Keratinocyte (primary cell): Measurements from ENCODE around the gene SUOX.

Experiments
- EZH2 ChIP-seq: IDR thresholded peaks from one replicate; pipeline ENCODE4 v1.6.1; 2012; ENCODE audit warnings: inconsistent platforms, mild to moderate bottlenecking, low read length, moderate library complexity
- TF ChIP-seq, protein P1 (sequence below), 3 experiments: IDR thresholded peaks in 1 of 3; conservative IDR thresholded peaks in 1 of 3; optimal IDR thresholded peaks in 1 of 3; 2 replicates in 2 of 3; 3 replicates in 1 of 3; pipeline versions ENCODE3 to v1.5.1; 2011; ENCODE audit warnings: low read length in 3 of 3, mild to moderate bottlenecking in 3 of 3, moderate library complexity in 2 of 3, control low read depth in 1 of 3, inconsistent platforms in 1 of 3; ENCODE audit not compliant: insufficient read depth in 2 of 3; ENCODE audit errors: extremely low read depth in 1 of 3

DNA sequence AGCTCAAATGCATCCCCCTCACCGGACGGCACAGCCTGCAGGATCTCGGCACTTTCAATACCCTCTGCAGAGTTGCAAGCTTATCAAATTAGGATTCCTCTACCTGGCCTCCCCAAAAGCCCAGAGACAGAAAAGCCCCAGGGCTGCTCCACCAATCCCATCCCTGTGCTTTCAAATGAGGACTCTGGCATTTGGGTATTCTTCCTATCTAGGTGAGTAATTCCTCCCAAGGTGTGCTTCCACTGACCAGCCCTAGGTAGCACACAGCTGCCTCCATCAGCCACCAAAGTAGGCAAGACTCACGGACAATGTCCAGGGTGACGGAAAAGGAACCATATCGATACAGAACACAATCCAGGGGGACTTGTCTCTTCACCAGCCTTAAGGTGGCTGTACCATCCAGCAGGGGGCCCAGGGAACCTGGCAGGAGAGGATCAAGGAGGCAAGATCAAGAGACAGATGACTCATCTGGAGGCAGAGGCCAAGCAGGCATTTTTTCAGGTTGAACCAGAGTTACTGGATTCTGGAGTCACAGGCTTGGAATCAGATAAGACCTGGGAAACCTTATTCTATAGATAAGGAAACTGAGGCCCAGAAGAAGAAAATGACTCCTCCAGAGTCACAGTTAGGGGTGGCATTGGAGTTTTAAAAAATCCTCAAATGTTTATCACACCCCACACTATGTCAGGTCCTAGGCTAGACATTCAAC, 41.1 kb upstream of the SUOX start:
- TF ChIP-seq, protein P1, sequence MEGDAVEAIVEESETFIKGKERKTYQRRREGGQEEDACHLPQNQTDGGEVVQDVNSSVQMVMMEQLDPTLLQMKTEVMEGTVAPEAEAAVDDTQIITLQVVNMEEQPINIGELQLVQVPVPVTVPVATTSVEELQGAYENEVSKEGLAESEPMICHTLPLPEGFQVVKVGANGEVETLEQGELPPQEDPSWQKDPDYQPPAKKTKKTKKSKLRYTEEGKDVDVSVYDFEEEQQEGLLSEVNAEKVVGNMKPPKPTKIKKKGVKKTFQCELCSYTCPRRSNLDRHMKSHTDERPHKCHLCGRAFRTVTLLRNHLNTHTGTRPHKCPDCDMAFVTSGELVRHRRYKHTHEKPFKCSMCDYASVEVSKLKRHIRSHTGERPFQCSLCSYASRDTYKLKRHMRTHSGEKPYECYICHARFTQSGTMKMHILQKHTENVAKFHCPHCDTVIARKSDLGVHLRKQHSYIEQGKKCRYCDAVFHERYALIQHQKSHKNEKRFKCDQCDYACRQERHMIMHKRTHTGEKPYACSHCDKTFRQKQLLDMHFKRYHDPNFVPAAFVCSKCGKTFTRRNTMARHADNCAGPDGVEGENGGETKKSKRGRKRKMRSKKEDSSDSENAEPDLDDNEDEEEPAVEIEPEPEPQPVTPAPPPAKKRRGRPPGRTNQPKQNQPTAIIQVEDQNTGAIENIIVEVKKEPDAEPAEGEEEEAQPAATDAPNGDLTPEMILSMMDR (optimal IDR thresholded peaks at IDR 0.05 in 1 of 3, IDR thresholded peaks at IDR 0.05 in 1 of 3, conservative IDR thresholded peaks at IDR 0.05 in 1 of 3; ENCODE audit: extremely low read depth in 1 of 3, insufficient read depth in 2 of 3, low read length in 3 of 3), result peak; percentile 73 to 91 (median 79)
- no peak for TF ChIP-seq EZH2
